ENCODE results near the gene JDP2. TPM values are rescaled to one million over a fixed set of nuclear protein-coding genes. Genes with fewer than 3 reads are reported as not detected.

JDP2 gene
- total RNA-seq, 1 experiment from 2014 or later = 22.8 TPM

- Mint-ChIP-seq H3K4me3 (no peak overlapping the region), H3K4me1 (peaks cover 5 to 10% of the 10 kb centered on the region in 2 experiments), H3K36me3 (ENCODE audit: insufficient read depth in 1 of 3, low read depth in 3 of 3) (peaks cover 4 to 27% (median 19%) of the 10 kb centered on the region in 3 experiments; a peak in 6 of 7 replicates), H3K9me3 (no peaks in the 10 kb centered on the region; a peak in 1 of 5 replicates), H3K27me3 (ENCODE audit: low read depth) (no peaks in the 10 kb centered on the region; the same call in 1 of the 2 replicates), H3K27ac (no peak overlapping the region)
- no peaks in the 10 kb centered on the region for H4K20me1 ChIP-seq (ENCODE audit: control insufficient read depth, insufficient read depth, insufficient read length)
- H3K9ac ChIP-seq (ENCODE audit: extremely low read depth, insufficient read length, low read length) = no peak overlapping the region
- no peaks in the 10 kb centered on the region for H3K27me3 ChIP-seq (ENCODE audit: insufficient read depth, low read length)
- H2BK5ac ChIP-seq (ENCODE audit: insufficient read length, low read length) = no peak overlapping the region
- H2BK120ac ChIP-seq (ENCODE audit: low read depth, low read length, poor library complexity, severe bottlenecking) = no peak overlapping the region
- no peak overlapping the region for H2AK5ac ChIP-seq (ENCODE audit: insufficient read length, low read length)
- no peaks in the 10 kb centered on the region for H3K79me2 ChIP-seq (ENCODE audit: insufficient read depth, low read length)
- H4K8ac ChIP-seq (replicated peaks; ENCODE audit: insufficient read length, low read depth, low read length) = no peak overlapping the region
- no peak overlapping the region for H2BK15ac ChIP-seq (ENCODE audit: low read depth, low read length)
- no peak for DNase-seq
- H3T11ph ChIP-seq (ENCODE audit: low read length) = no peak overlapping the region
- no peak overlapping the region for H4K91ac ChIP-seq (ENCODE audit: insufficient read length, low read depth, low read length)
- H3K4me1 ChIP-seq (ENCODE audit: insufficient read depth, low read length) = no peaks in the 10 kb centered on the region
- no peak overlapping the region for H3K56ac ChIP-seq (ENCODE audit: insufficient read length, low read depth, low read length)
- no peak overlapping the region for H3K4ac ChIP-seq (ENCODE audit: low read depth, low read length)
- no peak overlapping the region for H2BK20ac ChIP-seq (ENCODE audit: low read depth, low read length, poor library complexity, severe bottlenecking)
- H3K27ac ChIP-seq (ENCODE audit: insufficient read length, low read depth, low read length) = no peak overlapping the region
- H3K14ac ChIP-seq (ENCODE audit: insufficient read depth, low read length) = no peak overlapping the region
- no CpG with 5 or more reads among the region's 25 CpGs for WGBS (ENCODE audit: extremely low coverage, insufficient read length, low lambda C conversion rate)
- H4K5ac ChIP-seq (ENCODE audit: insufficient read length, low read depth, low read length) = no peak overlapping the region
- H2BK12ac ChIP-seq (ENCODE audit: insufficient read length, low read depth, low read length) = no peak overlapping the region
- H3K23ac ChIP-seq (ENCODE audit: insufficient read length, low read depth, low read length) = no peak overlapping the region
- no peak overlapping the region for H2AFZ ChIP-seq (ENCODE audit: low read length)
- no peaks in the 10 kb centered on the region for H3K23me2 ChIP-seq (ENCODE audit: insufficient read length, low read depth, low read length, poor library complexity, severe bottlenecking)
- TF ChIP-seq, protein P1, sequence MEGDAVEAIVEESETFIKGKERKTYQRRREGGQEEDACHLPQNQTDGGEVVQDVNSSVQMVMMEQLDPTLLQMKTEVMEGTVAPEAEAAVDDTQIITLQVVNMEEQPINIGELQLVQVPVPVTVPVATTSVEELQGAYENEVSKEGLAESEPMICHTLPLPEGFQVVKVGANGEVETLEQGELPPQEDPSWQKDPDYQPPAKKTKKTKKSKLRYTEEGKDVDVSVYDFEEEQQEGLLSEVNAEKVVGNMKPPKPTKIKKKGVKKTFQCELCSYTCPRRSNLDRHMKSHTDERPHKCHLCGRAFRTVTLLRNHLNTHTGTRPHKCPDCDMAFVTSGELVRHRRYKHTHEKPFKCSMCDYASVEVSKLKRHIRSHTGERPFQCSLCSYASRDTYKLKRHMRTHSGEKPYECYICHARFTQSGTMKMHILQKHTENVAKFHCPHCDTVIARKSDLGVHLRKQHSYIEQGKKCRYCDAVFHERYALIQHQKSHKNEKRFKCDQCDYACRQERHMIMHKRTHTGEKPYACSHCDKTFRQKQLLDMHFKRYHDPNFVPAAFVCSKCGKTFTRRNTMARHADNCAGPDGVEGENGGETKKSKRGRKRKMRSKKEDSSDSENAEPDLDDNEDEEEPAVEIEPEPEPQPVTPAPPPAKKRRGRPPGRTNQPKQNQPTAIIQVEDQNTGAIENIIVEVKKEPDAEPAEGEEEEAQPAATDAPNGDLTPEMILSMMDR (conservative IDR thresholded peaks at IDR 0.05) = no peak
- no peaks in the 10 kb centered on the region for H3K79me1 ChIP-seq (ENCODE audit: insufficient read depth, low read depth, low read length, poor library complexity, severe bottlenecking)
- no peak overlapping the region for H3K18ac ChIP-seq (ENCODE audit: insufficient read length, low read depth, low read length)
- no peaks in the 10 kb centered on the region for H3K9me3 ChIP-seq (ENCODE audit: control insufficient read depth, low read depth, low read length)
- no peak overlapping the region for H3K4me2 ChIP-seq (ENCODE audit: insufficient read depth, insufficient read length, low read length)
Measured at GRCh38 chr14:75469606-75470237, 41.9 kb downstream of the JDP2 start.
